WTC11 (cell line): ENCODE results near the gene GALT.

Experiments
- ATF1 ChIP-seq: sonication (generic); formaldehyde crosslinking; IDR thresholded peaks from 2 replicates; pipeline ENCODE4 v1.8.1; 2023; ENCODE audit warnings: mild to moderate bottlenecking, moderate library complexity, missing genetic modification reagents
- ESRRA ChIP-seq: sonication (generic); formaldehyde crosslinking; IDR thresholded peaks from 2 replicates; pipeline ENCODE4 v1.8.1; 2022; ENCODE audit warnings: mild to moderate bottlenecking, missing genetic modification reagents, borderline replicate concordance
- KAT7 ChIP-seq: sonication (generic); formaldehyde crosslinking; IDR thresholded peaks from 2 replicates; pipeline ENCODE4 v1.8.1; 2023; ENCODE audit warnings: missing genetic modification reagents, mild to moderate bottlenecking, borderline replicate concordance
- NFYB ChIP-seq: sonication (generic); formaldehyde crosslinking; conservative IDR thresholded peaks from 2 replicates; pipeline ENCODE4 v1.8.0; 2022; ENCODE audit warnings: low read depth, missing genetic modification reagents
- NR2C2 ChIP-seq: sonication (generic); formaldehyde crosslinking; IDR thresholded peaks from 2 replicates; pipeline ENCODE4 v1.8.0; 2022; ENCODE audit warnings: mild to moderate bottlenecking, missing genetic modification reagents
- TF ChIP-seq, protein P1 (sequence below): fragments of 200-600 bp; IDR thresholded peaks from 2 replicates; pipeline ENCODE4 v1.8.0; 2022; ENCODE audit warnings: antibody characterized with exemption
- TF ChIP-seq, protein P2 (sequence below): sonication (generic); formaldehyde crosslinking; IDR thresholded peaks from 2 replicates; pipeline ENCODE4 v1.8.1; 2022; ENCODE audit warnings: mild to moderate bottlenecking, moderate library complexity, missing genetic modification reagents
- TF ChIP-seq, protein P3 (sequence below): sonication (generic); formaldehyde crosslinking; IDR thresholded peaks from 2 replicates; pipeline ENCODE4 v1.8.1; 2022; ENCODE audit warnings: low read depth, missing genetic modification reagents, borderline replicate concordance
- TF ChIP-seq, protein P4 (sequence below): sonication (generic); formaldehyde crosslinking; IDR thresholded peaks from 2 replicates; pipeline ENCODE4 v1.8.1; 2023; ENCODE audit warnings: mild to moderate bottlenecking, missing genetic modification reagents, moderate library complexity

DNA sequence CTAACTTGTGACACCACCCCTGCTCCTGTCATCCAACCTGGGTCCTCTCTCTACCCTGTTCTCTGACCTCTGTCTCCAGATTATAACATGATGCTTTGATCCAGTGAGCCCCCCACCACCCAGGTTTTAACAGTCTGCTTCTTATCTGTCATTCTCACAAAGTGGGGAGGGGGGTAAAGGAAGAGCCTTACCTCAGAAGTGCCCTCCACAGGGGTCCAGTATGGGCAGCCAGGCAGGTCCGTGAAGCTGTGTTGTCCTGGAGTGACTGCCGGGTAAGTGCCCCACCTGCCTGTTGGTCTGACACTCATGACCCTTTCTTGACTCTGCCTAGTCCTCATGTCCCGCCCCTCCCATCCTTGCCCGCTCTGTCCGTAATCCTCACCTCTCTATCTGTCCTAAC lies 8.9 kb downstream of the GALT start:
- TF ChIP-seq ATF1 (CRISPR knock-in tag) (no peak), KAT7 (CRISPR knock-in tag) (no peak), NR2C2 (no peak), NFYB (CRISPR knock-in tag) (no peak), ESRRA (CRISPR knock-in tag) (no peak)
- TF ChIP-seq, protein P1, sequence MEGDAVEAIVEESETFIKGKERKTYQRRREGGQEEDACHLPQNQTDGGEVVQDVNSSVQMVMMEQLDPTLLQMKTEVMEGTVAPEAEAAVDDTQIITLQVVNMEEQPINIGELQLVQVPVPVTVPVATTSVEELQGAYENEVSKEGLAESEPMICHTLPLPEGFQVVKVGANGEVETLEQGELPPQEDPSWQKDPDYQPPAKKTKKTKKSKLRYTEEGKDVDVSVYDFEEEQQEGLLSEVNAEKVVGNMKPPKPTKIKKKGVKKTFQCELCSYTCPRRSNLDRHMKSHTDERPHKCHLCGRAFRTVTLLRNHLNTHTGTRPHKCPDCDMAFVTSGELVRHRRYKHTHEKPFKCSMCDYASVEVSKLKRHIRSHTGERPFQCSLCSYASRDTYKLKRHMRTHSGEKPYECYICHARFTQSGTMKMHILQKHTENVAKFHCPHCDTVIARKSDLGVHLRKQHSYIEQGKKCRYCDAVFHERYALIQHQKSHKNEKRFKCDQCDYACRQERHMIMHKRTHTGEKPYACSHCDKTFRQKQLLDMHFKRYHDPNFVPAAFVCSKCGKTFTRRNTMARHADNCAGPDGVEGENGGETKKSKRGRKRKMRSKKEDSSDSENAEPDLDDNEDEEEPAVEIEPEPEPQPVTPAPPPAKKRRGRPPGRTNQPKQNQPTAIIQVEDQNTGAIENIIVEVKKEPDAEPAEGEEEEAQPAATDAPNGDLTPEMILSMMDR, result no peak
- TF ChIP-seq, protein P2, sequence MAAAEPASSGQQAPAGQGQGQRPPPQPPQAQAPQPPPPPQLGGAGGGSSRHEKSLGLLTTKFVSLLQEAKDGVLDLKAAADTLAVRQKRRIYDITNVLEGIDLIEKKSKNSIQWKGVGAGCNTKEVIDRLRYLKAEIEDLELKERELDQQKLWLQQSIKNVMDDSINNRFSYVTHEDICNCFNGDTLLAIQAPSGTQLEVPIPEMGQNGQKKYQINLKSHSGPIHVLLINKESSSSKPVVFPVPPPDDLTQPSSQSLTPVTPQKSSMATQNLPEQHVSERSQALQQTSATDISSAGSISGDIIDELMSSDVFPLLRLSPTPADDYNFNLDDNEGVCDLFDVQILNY (CRISPR knock-in tag), result no peak
- TF ChIP-seq, protein P3, sequence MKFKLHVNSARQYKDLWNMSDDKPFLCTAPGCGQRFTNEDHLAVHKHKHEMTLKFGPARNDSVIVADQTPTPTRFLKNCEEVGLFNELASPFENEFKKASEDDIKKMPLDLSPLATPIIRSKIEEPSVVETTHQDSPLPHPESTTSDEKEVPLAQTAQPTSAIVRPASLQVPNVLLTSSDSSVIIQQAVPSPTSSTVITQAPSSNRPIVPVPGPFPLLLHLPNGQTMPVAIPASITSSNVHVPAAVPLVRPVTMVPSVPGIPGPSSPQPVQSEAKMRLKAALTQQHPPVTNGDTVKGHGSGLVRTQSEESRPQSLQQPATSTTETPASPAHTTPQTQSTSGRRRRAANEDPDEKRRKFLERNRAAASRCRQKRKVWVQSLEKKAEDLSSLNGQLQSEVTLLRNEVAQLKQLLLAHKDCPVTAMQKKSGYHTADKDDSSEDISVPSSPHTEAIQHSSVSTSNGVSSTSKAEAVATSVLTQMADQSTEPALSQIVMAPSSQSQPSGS (CRISPR knock-in tag), result no peak
- TF ChIP-seq, protein P4, sequence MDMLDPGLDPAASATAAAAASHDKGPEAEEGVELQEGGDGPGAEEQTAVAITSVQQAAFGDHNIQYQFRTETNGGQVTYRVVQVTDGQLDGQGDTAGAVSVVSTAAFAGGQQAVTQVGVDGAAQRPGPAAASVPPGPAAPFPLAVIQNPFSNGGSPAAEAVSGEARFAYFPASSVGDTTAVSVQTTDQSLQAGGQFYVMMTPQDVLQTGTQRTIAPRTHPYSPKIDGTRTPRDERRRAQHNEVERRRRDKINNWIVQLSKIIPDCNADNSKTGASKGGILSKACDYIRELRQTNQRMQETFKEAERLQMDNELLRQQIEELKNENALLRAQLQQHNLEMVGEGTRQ, result no peak
